GM19397 (cell line): ENCODE data around the gene TRIM5.
"Not testable (repeated sequence)": the region's sequence is repeated elsewhere in the genome, so short reads cannot be mapped to it uniquely, and the experiment has no call there.

Source experiments
- ATAC-seq: cut with Tn5 transposase; IDR thresholded peaks from one replicate; pipeline ENCODE4 v1.9.1; 2021; ENCODE audit warnings: mild to moderate bottlenecking, moderate library complexity; ENCODE audit not compliant: unreplicated experiment

Gene TRIM5

DNA sequence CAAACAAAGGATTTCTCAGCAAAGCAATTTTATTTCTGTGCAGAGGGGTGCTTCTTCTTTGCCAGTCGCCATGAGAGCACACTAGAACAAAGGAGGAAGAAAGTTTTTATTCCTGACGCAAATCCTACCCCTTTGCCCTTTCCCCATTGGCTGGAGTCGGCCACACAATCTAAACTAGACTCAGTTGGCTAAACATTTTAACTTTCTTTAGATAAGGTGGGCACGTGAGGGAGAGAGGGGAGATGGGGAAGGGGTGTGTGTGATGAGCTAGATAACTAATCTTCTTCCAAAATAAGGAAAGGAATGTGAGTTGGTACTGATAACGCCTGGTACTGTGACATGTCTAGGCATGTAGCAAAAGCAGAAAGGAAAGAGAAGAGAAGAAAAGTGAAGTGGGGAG is 5.3 kb upstream of the TRIM5 start:
- no peak for ATAC-seq

DNA sequence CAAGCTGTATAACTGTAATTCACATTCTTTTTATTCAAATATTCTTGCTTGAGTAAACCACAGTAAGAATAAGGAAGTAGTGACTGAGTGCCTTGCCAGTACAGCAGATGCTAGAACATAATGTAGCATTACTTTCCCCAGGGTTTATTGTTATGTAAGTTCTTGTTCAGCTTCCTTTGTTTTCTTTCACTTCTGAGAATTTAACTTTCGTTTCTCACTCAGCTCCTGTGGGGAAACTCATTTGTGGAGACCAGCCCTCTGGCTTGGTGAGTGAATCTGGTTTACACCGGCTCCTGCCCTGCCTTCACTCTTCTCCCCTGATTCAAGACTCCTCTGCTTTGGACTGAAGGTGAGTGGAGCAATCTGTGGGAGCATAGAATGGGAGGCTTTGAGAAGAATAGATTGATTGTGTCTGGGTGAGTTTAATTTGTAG is 4.7 kb upstream of the TRIM5 start, which contains the start of gene TRIM22:
TSS of gene TRIM22 (plus strand) at position 240 of the 433 bp plus-strand sequence. CDS start 6,443 bp downstream, outside the sequence.
- ATAC-seq: peak; percentile 77

DNA sequence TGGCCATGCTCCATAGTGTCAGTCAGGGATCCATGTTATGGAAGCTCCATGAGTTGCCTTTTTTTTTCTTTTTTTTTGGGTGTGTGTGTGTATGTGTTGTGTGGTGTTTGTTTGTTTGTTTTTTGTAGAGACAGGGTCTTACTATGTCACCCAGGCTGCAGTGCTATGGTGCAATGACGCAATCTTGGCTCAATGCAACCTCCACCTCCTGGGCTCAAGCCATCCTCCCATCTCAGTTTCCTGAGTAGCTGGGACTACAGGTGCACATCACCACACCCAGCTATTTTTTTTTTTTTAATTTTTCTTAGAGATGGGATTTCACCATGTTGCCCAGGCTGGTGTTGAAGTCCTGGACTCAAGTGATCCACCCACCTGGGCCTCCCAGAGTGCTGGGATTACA is 3.6 kb upstream of the TRIM5 start:
- no peak for ATAC-seq

DNA sequence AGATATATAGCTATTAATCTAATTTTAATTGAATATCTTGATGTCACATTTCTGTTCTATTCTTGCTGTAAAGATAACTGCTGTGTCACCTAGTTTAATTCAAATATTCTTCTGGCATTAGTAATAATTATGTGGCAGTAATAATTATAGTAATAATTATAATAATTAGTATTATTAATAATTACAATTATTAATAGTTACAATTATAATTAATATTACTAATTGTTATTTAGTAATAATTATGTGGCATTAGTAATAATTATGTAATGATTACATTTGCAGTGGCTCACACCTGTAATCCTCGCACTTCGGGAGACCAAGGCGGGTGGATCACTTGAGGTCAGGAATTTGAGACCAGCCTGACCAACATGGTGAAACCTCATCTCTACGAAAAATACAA is 1.6 kb upstream of the TRIM5 start:
- no peak for ATAC-seq

DNA sequence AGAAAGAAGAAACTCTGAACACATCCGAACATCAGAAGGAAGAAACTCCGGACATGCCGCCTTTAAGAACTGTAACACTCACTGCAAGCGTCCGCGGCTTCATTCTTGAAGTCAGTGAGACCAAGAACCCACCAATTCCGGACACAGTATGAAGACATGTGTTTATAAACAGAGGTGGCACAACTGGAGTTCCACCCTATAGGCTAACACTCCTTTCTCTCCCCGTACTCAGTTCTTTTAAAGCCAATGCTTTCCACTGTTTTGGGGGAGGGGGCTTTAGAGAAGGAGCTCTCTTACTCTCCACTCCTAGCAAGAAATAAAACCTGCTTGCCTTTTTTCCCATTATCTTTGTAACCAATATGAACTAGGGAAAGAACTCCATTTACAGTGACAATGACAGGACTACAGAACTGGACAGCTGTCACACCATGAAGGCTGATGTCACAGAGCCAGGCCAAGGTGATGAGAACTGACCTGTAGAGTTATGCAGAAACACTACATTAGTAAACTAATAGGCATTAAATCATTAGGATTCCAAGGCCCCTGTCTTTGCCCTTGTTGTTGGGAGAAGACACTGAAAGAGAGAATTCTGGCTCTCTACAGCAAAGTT is 733 bp downstream of the TRIM5 start:
- no peak for ATAC-seq

DNA sequence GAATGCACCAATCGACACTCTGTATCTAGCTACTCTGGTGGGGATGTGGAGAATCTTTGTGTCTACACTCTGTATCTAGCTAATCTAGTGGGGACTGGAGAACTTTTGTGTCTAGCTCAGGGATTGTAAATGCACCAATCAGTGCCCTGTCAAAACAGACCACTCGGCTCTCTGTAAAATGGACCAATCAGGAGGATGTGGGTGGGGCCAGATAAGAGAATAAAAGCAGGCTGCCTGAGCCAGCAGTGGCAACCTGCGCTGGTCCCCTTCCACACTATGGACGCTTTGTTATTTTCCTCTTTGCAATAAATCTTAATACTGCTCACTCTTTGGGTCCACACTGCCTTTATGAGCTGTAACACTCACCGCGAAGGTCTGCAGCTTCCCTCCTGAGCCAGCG is 1.3 kb downstream of the TRIM5 start:
- not testable (repeated sequence) for ATAC-seq

DNA sequence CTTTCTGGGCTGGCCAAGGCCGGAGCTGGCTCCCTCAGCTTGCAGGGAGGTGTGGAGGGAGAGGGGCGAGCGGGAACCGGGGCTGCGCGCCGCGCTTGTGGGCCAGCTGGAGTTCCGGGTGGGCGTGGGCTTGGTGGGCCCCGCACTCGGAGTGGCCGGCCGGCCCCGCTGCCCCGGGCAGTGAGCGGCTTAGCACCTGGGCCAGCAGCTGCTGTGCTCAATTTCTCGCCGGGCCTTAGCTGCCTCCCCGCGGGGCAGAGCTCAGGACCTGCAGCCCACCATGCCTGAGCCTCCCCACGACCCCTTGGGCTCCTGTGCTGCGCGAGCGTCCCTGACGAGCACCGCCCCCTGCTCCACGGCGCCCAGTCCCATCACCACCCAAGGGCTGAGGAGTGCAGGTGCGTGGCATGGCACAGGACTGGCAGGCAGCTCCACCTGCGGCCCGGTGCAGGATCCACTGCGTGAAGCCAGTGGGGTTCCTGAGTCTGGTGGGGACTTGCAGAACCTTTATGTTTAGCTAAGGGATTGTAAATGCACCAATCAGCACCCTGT is 1.9 kb downstream of the TRIM5 start:
- not testable (repeated sequence) for ATAC-seq

DNA sequence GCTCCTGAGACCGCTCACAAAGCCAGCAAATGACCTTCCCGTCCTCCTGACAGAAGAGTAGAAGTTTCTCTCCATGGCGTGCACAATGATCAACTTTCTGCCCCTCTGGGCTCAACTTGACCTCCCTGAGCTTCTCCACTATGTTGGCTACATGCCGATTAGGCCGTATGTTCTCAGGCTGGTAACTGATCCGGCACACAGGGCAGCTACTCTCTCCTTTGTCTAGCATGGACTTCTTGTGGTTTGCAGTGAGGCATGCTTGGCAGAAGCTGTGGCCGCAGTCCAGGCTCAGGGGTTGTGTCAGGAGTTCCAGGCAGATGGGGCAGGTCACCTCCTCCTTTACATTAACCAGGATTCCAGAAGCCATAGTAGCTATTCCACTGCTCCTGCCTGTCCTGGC is 5.1 kb downstream of the TRIM5 start:
- no peak for ATAC-seq

DNA sequence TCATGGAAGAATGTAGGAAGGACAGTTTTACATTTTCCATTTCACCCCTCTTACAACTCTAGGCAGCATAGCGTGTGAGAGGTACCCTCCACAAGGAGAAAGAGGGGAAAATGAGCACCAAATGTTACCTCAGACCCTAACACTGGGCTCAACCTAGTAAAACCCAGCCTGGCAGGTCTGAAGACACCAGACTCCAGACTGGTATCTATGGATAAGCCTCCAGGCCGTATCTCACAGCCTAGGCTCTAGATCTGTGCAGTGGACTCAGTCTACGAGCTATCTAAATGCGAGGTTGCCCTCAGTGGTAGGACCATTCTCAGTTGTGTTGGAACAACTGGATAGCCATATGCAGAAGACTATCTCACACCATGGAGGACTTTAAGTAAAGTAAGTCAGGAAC is 10.5 kb downstream of the TRIM5 start:
- ATAC-seq: no peak

DNA sequence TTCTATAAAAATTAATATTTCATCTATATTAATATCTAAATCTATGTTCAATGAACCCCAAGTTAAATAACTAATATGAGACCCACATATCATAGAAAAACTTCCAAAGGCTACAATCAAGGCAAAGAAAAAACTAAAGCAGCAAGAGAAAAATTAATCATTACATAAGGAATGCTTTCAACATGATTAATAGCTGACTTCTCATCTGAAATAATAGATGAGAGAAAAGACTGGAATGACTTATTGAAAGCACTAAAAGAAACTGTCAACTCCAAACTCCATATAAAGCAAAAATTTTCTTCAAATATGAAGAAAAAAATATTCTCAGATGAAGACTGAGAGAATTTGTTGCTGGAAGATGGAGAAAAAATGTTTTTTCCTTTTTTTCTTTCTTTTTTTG is 13.0 kb downstream of the TRIM5 start:
- no peak for ATAC-seq

DNA sequence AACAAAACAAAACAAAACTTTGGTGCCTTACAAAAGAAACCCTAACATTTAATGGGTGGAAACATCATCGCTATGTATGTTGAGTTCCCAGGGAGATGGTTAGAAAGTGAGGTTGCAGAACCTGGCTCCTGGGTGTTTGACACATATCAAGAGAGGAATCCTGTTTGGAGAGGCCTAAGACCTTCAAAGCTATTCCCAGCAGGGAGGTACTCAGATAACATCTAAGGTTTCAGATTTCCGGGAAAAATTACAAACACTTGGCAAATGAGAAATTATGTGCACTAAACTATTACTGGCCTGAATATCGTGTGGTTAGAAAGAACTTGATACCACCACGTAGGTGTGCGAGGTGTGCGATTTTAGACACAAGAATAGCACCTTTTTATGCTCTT is 18.5 kb downstream of the TRIM5 start:
- no peak for ATAC-seq

DNA sequence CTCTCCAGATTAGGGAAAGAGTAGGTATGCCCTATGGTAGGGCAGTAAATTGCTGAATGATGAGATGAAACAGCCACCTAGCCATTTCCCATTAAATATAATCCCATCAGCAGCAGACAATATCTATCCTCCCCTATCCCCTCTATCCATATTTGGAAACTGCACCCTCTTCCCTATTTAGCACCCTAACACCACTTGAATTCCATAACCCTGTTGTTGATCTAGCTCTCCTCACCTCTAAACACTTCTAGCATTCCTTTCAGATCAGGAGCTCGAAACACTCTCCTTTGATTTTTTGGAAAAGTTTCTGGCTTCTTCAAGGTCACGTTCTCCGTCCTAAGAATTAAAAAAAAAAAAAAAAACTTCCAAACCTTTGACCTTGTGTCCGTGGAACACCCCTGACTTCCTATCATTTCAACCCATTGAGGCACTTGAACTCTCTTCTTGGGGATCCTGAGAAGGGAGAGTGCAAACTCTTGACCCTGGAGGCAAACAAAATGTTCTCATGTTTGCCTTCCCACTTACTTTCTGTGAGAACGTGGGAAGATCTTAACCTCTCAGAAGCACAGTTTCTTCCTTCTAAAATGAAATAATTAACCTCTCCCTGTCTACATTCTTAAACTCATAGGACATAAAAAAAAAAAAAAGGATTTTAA is 19.0 kb downstream of the TRIM5 start:
- ATAC-seq: no peak

DNA sequence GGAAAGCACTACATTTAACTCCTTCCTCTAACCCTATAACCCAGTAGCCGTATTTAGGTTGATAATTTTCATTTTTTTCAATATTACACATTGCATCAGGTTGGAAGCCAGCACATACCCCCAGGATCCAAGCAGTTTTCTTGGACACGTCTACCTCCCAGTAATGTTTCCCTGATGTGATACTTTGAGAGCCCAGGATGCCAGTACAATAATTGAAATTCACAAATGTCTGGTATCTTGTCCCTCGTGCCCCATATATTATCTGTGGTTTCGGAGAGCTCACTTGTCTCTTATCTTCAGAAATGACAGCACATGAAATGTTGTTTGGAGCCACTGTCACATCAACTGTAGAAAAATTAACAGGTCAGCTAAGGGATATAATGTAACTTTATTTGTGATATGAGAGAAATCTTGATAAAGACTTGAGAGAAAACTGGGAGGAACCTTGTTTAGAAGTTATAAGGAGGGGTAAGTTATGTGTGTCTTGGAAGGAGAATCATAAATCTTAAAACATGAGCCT is 19.8 kb downstream of the TRIM5 start:
- no peak for ATAC-seq

DNA sequence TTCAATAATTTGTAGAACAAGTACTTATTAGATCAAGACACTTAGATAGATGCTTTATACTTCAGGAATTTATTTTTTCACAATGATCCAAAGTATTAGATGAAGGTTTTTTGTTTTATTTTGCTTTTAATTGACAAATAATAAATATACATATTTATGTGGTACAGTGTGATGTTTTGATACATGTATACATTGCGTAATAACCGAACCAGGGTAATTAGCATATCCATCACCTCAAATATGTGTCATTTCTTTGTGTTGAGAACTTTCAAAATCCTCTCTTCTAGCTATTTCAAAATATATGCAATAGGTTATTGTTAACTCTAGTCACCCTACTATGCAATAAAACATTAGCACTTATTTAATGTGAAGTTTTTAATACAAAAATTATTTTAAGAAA is 21.4 kb downstream of the TRIM5 start:
- no peak for ATAC-seq

DNA sequence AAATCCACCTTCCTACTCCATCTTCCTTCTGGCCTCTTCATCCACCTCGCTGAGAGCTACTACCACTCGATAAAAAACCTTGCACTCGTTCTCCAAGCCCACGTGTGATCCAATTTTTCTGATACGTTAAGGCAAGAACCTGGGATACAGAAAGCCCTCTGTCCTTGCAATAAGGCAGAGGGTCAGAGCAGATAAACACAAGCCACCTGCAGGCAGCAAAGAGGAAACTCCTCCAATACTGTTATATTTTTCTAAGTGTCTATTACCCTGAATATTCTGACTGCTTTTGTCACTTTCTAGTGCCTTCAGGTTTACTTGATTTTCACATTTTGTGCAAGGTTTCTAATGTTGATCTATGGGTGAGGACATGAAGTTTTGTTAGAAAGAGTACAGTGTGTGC is 26.6 kb downstream of the TRIM5 start:
- ATAC-seq: no peak

DNA sequence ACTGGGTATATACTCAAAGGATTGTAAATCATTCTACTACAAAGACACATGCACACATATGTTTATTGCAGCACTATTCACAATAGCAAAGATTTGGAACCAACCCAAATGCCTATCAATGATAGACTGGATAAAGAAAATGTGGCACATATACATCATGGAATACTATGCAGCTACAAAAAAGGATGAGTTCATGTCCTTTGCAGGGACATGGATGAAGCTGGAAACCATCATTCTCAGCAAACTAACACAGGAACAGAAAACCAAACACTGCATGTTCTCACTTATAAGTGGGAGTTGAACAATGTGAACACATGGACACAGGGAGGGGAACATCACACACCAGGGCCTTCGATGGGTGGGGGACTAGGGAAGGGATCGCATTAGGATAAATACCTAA is 27.9 kb downstream of the TRIM5 start:
- ATAC-seq: not testable (repeated sequence)

DNA sequence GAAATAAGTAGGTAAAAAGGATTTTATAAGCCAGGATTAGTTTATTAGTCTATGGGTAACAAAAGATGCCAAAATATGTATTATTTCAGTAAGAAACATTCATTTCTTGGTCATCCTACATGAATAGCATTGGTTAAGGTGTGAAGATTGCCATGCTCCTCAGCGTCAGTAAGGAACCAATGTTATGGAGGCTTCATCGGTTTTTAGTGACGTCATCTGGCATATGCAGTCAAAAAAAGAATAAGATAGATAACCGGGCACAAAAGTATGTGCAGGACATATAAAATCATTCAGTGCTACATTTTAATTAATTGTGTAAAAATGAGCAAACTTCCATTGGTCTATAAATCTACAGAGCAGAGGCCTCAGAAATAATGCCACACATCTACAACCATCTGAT is 29.4 kb downstream of the TRIM5 start:
- ATAC-seq: no peak

DNA sequence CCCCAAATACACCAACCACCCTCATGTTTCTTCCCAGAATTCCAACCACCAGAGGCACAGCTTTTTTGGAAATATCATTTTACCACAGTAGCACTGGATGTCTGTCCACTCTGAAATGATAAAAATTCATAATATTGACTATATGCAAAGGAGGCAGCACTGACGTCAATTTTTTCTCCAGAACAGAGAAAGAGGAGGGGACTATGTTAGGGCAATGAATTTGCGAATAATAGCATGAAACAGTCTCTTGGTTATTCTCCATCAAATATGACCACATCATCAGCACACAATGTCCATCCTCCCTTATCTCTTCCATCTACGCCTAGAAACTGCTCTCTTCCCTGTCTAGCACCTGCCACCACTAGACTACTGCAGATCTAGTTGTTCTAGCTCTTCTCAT is 38.7 kb downstream of the TRIM5 start:
- ATAC-seq: no peak

DNA sequence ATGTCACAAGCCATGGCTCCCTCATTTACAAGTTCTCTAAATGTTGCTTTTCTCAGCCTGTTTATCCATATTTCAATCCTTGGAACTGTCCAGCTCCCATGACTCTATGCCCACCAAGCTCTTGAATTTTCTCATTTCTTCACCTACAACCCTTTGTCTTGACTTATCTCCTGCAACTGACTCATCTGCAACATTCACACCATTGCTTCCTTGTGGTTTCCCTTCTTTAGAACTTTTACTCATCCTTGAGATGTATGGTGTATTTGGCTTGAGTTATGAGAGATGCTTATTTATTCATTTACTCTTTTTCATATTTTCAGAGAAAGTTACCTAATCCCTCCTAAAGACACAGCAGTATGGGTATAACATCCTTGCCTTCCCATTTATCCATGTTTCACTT is 41.3 kb downstream of the TRIM5 start:
- ATAC-seq: no peak

DNA sequence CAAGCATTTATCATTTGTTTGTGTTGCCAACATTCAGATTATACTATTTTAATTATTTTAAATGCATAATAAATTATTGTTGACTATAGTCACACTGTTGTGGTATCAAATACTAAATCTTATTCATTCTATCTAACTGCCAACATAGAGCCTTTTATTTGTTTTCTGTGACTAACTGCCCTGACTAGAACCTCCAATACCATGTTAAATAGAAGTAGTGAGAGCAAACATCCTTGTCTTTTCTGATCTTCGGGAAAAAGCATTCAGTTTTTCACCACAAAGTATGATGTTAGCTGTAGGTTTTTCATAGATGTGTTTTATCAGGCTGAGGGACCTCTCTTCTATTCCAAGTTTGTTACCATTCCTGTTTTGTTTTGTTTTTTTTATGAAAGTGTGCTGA is 44.9 kb downstream of the TRIM5 start:
- ATAC-seq: no peak

DNA sequence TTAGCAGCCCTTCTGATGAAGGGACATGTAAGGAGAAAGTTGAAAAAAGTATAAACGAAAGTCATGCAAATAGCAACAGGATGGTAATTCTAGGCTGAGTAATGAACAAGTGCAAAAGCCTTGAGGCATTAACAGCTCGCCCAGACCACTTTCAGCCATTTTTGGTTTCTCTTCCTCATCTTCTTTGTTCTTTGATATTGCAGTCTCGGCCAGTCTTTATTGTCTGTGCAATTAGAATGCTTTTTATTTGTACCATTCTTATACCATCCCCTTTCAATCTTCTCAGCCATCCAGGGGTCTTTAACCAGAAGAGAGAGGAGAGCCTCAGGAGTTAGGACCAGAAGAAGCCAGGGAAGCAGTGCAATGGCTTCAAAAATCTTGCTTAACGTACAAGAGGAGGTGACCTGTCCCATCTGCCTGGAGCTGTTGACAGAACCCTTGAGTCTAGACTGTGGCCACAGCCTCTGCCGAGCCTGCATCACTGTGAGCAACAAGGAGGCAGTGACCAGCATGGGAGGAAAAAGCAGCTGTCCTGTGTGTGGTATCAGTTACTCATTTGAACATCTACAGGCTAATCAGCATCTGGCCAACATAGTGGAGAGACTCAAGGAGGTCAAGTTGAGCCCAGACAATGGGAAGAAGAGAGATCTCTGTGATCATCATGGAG is 52.8 kb downstream of the TRIM5 start:
- peak; percentile 92 for ATAC-seq

DNA sequence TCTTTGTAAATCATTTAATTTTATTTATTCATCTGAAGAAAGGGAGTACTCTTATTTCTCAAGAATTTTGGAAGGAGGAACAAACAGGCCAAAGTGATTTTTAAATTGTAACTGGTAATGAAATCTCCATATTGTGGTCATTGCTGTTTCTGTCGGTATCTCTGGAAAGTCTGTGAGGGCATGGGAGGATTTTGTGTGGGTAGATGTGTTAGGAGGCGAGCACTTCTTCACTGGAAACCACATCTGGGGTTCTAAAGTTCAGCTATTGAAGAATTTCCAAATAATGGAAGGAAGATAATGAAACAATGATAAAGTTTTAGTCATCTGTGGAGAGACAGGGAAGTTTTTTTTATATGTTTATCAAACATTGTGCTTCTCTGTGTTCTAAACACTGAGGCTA is 53.5 kb downstream of the TRIM5 start:
- peak; percentile 9 for ATAC-seq
